Measurements from ENCODE around the gene BRMS1. TPM values are rescaled to one million over a fixed set of nuclear protein-coding genes. Genes with fewer than 3 reads are reported as not detected.

Gene BRMS1
- total and polyA plus RNA-seq, 10 of the 15 experiments (the other 5 are each of a cell fraction or from before 2014, with no cell fraction given) = 2.1 to 85.3 (median 48.5) TPM

DNA sequence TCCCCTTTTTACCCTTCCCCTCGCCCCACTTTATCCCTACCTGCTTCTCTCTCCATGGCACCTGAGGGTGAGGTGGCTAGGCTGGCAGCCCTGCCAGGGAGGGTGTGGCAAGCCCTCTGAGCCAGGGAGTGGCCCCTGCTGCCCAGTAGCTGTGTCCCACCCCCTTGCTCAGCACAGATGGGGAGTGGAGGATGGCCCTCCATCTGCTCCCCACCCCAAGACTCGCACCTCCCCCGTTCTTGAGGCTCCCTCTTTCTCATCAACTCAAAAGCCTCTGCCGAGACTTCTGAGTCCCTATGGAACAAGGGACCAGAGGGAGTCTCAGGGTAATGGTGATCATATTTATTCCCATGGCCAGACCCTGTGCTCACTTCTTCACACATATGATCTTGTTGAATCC lies 51.6 kb downstream of the BRMS1 start:
- ChIA-PET POLR2A (no interaction called here), SMC1A (ENCODE audit: uncharacterized antibody, unreplicated experiment) (no interaction called here), RAD21 (ENCODE audit: unreplicated experiment) (no interaction called here), CTCF (no interaction called here)
- Histone ChIP-seq H3K4me2 (ENCODE audit: control insufficient read depth, insufficient read depth) (no peak overlapping the region), H3K36me3 (ENCODE audit: control insufficient read depth in 2 of 2, insufficient read depth in 2 of 2, low read length in 1 of 2) (no peaks in the 10 kb centered on the region), H3K79me2 (ENCODE audit: control insufficient read depth, insufficient read depth, low read length) (peaks cover 3% of the 10 kb centered on the region), H3K27me3 (replicated peaks in 1 of 2; ENCODE audit: control insufficient read depth in 2 of 2, insufficient read depth in 2 of 2, low read length in 1 of 2) (peaks cover 2 to 7% of the 10 kb centered on the region in 2 experiments; a peak in 2 of 4 replicates), H3K9me3 (replicated peaks; ENCODE audit: control insufficient read depth, insufficient read depth, low read length) (no peaks in the 10 kb centered on the region), H3K27ac (ENCODE audit: control insufficient read depth, insufficient read depth) (no peak overlapping the region), H2AFZ (ENCODE audit: control insufficient read depth, low read depth, low read length) (no peak overlapping the region), H3K4me3 (no peak overlapping the region), H3K9ac (ENCODE audit: control insufficient read depth, insufficient read depth, low read length) (no peak overlapping the region), H3K4me1 (ENCODE audit: control insufficient read depth, insufficient read depth, low read length) (peaks cover 9% of the 10 kb centered on the region; the same call in 1 of the 2 replicates), H4K20me1 (ENCODE audit: control insufficient read depth, insufficient read depth) (no peaks in the 10 kb centered on the region)
- FAIRE-seq = no peak
- ATAC-seq = no peak
- intact Hi-C loops (cut with micrococcal nuclease; ENCODE audit: unreplicated experiment) (no loop called here), in situ Hi-C loops (cut with MboI) (no loop called here)
- 18% methylated on average over 4 of the region's 4 CpGs for WGBS (ENCODE audit: insufficient coverage, insufficient replicate concordance, low lambda C conversion rate, missing lambda C conversion rate)
- DNase-seq (ENCODE audit: low read depth, low spot score) = no peak
- no TSS peak for BruUV-seq (replicated peaks)
- no peak for TF ChIP-seq SREBF1 (IDR thresholded peaks at IDR 0.05; ENCODE audit: low read length)
- TF ChIP-seq EZH2 (IDR thresholded peaks at IDR 0.05; ENCODE audit: borderline replicate concordance, control insufficient read depth, low read depth, low read length) = no peak
- no peak for TF ChIP-seq JUNB (IDR thresholded peaks at IDR 0.05)
- TF ChIP-seq SUPT20H (IDR thresholded peaks at IDR 0.05; ENCODE audit: borderline replicate concordance, control insufficient read depth, low read depth, low read length) = no peak
- TF ChIP-seq POLR2A (IDR thresholded peaks at IDR 0.05; ENCODE audit: low read depth, low read length) = no peak
- TF ChIP-seq, protein P1, sequence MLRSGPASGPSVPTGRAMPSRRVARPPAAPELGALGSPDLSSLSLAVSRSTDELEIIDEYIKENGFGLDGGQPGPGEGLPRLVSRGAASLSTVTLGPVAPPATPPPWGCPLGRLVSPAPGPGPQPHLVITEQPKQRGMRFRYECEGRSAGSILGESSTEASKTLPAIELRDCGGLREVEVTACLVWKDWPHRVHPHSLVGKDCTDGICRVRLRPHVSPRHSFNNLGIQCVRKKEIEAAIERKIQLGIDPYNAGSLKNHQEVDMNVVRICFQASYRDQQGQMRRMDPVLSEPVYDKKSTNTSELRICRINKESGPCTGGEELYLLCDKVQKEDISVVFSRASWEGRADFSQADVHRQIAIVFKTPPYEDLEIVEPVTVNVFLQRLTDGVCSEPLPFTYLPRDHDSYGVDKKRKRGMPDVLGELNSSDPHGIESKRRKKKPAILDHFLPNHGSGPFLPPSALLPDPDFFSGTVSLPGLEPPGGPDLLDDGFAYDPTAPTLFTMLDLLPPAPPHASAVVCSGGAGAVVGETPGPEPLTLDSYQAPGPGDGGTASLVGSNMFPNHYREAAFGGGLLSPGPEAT (IDR thresholded peaks at IDR 0.05; ENCODE audit: low read depth) = no peak
- TF ChIP-seq TCF3 (IDR thresholded peaks at IDR 0.05; ENCODE audit: borderline replicate concordance, insufficient read depth, low read depth, low read length) = no peak
- TF ChIP-seq, protein P2, sequence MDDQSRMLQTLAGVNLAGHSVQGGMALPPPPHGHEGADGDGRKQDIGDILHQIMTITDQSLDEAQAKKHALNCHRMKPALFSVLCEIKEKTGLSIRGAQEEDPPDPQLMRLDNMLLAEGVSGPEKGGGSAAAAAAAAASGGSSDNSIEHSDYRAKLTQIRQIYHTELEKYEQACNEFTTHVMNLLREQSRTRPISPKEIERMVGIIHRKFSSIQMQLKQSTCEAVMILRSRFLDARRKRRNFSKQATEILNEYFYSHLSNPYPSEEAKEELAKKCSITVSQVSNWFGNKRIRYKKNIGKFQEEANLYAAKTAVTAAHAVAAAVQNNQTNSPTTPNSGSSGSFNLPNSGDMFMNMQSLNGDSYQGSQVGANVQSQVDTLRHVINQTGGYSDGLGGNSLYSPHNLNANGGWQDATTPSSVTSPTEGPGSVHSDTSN (IDR thresholded peaks at IDR 0.05; ENCODE audit: insufficient replicate concordance, low read depth, low read length) = no peak

Data from GM12878 (cell line).